DND-41 (cell line): Measurements from ENCODE around the gene C1orf21.

Source experiments
- EZH2 ChIP-seq: IDR thresholded peaks from 3 replicates; pipeline ENCODE4 v1.6.1; 2012; ENCODE audit warnings: borderline replicate concordance, low read depth, mild to moderate bottlenecking, moderate library complexity, low read length, inconsistent platforms; ENCODE audit not compliant: severe bottlenecking
- TF ChIP-seq, protein P1 (sequence below): IDR thresholded peaks from 2 replicates; pipeline ENCODE4 v1.5.1; 2012; ENCODE audit warnings: borderline replicate concordance, low read length, moderate library complexity, mild to moderate bottlenecking; ENCODE audit not compliant: poor library complexity, severe bottlenecking; ENCODE audit errors: extremely low read depth

DNA sequence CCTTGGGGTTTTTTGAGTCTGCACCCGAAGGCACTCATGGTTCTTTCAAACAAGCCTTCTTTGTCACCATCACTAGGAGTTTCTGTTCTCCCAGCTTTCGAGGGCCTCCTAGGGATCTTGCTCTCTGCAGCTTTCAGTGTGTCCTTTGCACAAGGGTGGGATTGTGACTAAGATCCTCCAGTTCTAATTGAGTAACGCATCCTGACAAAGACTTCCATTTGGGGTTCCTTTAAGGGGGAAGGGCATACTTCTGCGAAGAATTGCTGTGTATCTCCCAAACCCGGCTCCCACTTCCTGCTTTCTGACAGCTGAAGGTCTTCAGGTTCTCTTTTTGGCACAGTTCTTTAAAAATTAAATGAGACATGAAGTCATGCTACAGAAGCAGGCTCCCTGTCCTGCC lies 228.5 kb downstream of the C1orf21 start:
- TF ChIP-seq, protein P1, sequence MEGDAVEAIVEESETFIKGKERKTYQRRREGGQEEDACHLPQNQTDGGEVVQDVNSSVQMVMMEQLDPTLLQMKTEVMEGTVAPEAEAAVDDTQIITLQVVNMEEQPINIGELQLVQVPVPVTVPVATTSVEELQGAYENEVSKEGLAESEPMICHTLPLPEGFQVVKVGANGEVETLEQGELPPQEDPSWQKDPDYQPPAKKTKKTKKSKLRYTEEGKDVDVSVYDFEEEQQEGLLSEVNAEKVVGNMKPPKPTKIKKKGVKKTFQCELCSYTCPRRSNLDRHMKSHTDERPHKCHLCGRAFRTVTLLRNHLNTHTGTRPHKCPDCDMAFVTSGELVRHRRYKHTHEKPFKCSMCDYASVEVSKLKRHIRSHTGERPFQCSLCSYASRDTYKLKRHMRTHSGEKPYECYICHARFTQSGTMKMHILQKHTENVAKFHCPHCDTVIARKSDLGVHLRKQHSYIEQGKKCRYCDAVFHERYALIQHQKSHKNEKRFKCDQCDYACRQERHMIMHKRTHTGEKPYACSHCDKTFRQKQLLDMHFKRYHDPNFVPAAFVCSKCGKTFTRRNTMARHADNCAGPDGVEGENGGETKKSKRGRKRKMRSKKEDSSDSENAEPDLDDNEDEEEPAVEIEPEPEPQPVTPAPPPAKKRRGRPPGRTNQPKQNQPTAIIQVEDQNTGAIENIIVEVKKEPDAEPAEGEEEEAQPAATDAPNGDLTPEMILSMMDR = no peak
- TF ChIP-seq EZH2 = no peak
